ENCODE results near the gene RASGRF1.

- TF ChIP-seq RAD21 (conservative IDR thresholded peaks at IDR 0.05) (no peak), CTCF (IDR thresholded peaks at IDR 0.05; ENCODE audit: poor library complexity, severe bottlenecking) (no peak), SMC3 (conservative IDR thresholded peaks at IDR 0.05; ENCODE audit: poor library complexity) (no peak)
Observed at GRCh38 chr15:78981532-78982313, 108.9 kb downstream of the RASGRF1 start.

Data from neural cell (in vitro differentiated cells).